HG03175 (cell line): ENCODE data around the gene COL20A1.

Experiments used
- ATAC-seq: cut with Tn5 transposase; IDR thresholded peaks from one replicate; pipeline ENCODE4 v1.9.1; 2021; ENCODE audit warnings: mild to moderate bottlenecking, moderate library complexity; ENCODE audit not compliant: unreplicated experiment

Gene COL20A1

GRCh38 chr20:63276956-63277355, 16.0 kb upstream of the COL20A1 start:
- no peak for ATAC-seq

- no peak for ATAC-seq
Measured at GRCh38 chr20:63277466-63278272, 15.3 kb upstream of the COL20A1 start.

GRCh38 chr20:63278661-63279060, 14.3 kb upstream of the COL20A1 start:
- ATAC-seq, result no peak

- ATAC-seq, result no peak
Measured at GRCh38 chr20:63279931-63280330, 13.1 kb upstream of the COL20A1 start.

- ATAC-seq, result no peak
Measured at GRCh38 chr20:63280371-63280770, 12.6 kb upstream of the COL20A1 start.

- no peak for ATAC-seq
Measured at GRCh38 chr20:63280929-63281545, 11.9 kb upstream of the COL20A1 start.

- no peak for ATAC-seq
Measured at GRCh38 chr20:63281742-63282665, 11.0 kb upstream of the COL20A1 start.

- ATAC-seq, result no peak
Measured at GRCh38 chr20:63282946-63283345, 10.0 kb upstream of the COL20A1 start.

GRCh38 chr20:63283397-63284082, 9.4 kb upstream of the COL20A1 start:
- ATAC-seq, result no peak

- ATAC-seq, result no peak
Measured at GRCh38 chr20:63284083-63284440, 8.9 kb upstream of the COL20A1 start.

- ATAC-seq, result no peak
Measured at GRCh38 chr20:63284544-63284949, 8.4 kb upstream of the COL20A1 start.

- no peak for ATAC-seq
Measured at GRCh38 chr20:63284981-63285524, 7.9 kb upstream of the COL20A1 start.

GRCh38 chr20:63285636-63286615, 7.1 kb upstream of the COL20A1 start:
- ATAC-seq, result no peak

- ATAC-seq, result no peak
Measured at GRCh38 chr20:63286781-63287696, 5.9 kb upstream of the COL20A1 start.

- ATAC-seq, result no peak
Measured at GRCh38 chr20:63287697-63288580, 5.0 kb upstream of the COL20A1 start.

GRCh38 chr20:63288581-63289251, 4.3 kb upstream of the COL20A1 start:
- no peak for ATAC-seq
